Jurkat, Clone E6-1 (cell line): ENCODE results near the gene ARHGEF10L. TPM values are rescaled to one million over a fixed set of nuclear protein-coding genes. Genes with fewer than 3 reads are reported as not detected.
"Not testable (repeated sequence)": the region's sequence is repeated elsewhere in the genome, so short reads cannot be mapped to it uniquely, and the experiment has no call there.

Experiments
- DNase-seq: peaks from one replicate; pipeline ENCODE4 v3.0.0-alpha.2; 2011; ENCODE audit warnings: low read depth, low spot score
- H3K4me3 ChIP-seq: 2 replicates; pipeline ENCODE4 v1.5.1; 2011; ENCODE audit warnings: mild to moderate bottlenecking, low read length, control low read depth, moderate library complexity
- polyA plus RNA-seq: library from polyadenylated mRNA; unstranded; fragments of >200 nt; gene quantifications from one replicate; pipeline ENCODE4 v1.2.1, GENCODE V29; 2012; ENCODE audit warnings: missing spikeins; ENCODE audit not compliant: insufficient read length, insufficient read depth

The ARHGEF10L gene, protein sequence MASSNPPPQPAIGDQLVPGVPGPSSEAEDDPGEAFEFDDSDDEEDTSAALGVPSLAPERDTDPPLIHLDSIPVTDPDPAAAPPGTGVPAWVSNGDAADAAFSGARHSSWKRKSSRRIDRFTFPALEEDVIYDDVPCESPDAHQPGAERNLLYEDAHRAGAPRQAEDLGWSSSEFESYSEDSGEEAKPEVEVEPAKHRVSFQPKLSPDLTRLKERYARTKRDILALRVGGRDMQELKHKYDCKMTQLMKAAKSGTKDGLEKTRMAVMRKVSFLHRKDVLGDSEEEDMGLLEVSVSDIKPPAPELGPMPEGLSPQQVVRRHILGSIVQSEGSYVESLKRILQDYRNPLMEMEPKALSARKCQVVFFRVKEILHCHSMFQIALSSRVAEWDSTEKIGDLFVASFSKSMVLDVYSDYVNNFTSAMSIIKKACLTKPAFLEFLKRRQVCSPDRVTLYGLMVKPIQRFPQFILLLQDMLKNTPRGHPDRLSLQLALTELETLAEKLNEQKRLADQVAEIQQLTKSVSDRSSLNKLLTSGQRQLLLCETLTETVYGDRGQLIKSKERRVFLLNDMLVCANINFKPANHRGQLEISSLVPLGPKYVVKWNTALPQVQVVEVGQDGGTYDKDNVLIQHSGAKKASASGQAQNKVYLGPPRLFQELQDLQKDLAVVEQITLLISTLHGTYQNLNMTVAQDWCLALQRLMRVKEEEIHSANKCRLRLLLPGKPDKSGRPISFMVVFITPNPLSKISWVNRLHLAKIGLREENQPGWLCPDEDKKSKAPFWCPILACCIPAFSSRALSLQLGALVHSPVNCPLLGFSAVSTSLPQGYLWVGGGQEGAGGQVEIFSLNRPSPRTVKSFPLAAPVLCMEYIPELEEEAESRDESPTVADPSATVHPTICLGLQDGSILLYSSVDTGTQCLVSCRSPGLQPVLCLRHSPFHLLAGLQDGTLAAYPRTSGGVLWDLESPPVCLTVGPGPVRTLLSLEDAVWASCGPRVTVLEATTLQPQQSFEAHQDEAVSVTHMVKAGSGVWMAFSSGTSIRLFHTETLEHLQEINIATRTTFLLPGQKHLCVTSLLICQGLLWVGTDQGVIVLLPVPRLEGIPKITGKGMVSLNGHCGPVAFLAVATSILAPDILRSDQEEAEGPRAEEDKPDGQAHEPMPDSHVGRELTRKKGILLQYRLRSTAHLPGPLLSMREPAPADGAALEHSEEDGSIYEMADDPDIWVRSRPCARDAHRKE (N-terminal part only)
- polyA plus RNA-seq = 1.7 TPM

DNA sequence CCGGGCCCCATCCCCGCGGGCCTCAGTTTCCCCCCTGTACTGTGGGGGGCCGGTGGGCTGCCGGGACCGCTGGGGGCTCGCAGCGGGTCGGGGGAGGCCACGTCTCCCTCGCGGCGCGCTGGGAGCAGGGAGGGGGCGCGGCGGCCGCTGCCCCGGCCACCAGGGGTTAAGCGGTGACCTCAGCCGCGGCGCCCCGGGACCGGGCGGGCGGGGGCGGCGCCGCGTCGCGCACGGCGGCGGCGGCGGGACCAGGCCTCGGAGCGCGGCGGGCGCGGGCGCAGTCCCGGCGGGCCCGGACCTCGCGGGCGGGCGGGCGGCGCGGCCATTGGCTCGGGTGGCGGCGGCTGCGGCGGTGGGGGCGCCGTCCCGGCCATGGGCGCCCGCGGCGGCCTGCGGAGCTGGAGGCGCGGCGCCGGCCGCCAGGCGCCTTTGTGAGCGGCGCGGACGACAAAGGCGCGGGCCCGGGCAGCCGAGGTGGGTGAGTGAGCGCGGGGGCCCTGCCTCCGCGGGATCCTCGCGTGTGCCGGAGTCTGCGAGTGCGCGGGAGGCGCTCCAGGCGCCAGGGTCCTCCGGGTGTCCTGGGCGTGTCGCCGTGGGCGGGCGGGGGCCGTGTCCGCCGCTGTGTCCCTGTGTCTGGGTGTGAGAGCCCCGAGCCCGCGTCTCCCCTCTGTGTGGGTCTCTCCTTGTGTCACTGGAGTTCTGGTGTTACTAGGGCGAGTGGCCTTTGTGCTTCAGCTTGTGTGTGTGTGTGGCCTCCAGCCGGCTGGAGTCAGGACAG, at the start of gene ARHGEF10L:
TSS of gene ARHGEF10L (plus strand) at position 222 of the 778 bp plus-strand sequence. CDS start 40,898 bp downstream, outside the sequence.
- no peak for DNase-seq
- H3K4me3 ChIP-seq = no peak within 1 kb of the TSS

GRCh38 chr1:17489768-17490417, 49.6 kb upstream of the ARHGEF10L start:
- not testable (repeated sequence) for DNase-seq, H3K4me3 ChIP-seq

DNA sequence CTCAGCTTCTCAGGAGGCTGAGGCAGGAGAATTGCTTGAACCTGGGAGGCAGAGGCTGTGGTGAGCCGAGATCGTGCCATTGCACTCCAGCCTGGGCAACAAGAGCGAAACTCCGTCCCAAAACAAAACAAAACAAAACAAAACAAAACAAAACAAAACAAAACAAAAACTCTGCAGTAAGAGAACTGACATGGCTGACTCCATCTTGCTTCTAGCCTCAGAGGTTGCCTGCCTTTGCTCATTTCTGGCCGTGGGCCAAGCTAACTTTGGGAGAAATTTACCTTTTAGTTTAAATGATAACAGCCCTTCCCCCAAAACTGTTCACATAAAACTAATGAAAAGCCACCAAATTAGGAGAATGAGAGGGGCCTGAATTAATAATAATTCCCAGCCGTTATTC, 48.8 kb upstream of the ARHGEF10L start:
- not testable (repeated sequence) for H3K4me3 ChIP-seq

GRCh38 chr1:17494114-17494729, 45.3 kb upstream of the ARHGEF10L start:
- DNase-seq = peak; percentile 21
- no peak overlapping the region for H3K4me3 ChIP-seq

More for the DNA sequence above, 48.8 kb upstream of the ARHGEF10L start:
- not testable (repeated sequence) for DNase-seq

GRCh38 chr1:17496419-17496818, 43.1 kb upstream of the ARHGEF10L start:
- H3K4me3 ChIP-seq = no peak overlapping the region
- DNase-seq = no peak

- DNase-seq = no peak
- no peak overlapping the region for H3K4me3 ChIP-seq
These were observed 41.3 kb upstream of the ARHGEF10L start for GRCh38 chr1:17498214-17498613.

- peak; percentile 46 for DNase-seq
- no peak overlapping the region for H3K4me3 ChIP-seq
These were observed 37.1 kb upstream of the ARHGEF10L start for GRCh38 chr1:17502326-17502778.

- no peak for DNase-seq
- no peak overlapping the region for H3K4me3 ChIP-seq
These were observed 36.4 kb upstream of the ARHGEF10L start for GRCh38 chr1:17503146-17503545.

- H3K4me3 ChIP-seq, DNase-seq: not testable (repeated sequence)
These were observed 32.3 kb upstream of the ARHGEF10L start for GRCh38 chr1:17507200-17507599.

- H3K4me3 ChIP-seq = no peak overlapping the region
- DNase-seq = no peak
These were observed 31.6 kb upstream of the ARHGEF10L start for GRCh38 chr1:17507915-17508314.

DNA sequence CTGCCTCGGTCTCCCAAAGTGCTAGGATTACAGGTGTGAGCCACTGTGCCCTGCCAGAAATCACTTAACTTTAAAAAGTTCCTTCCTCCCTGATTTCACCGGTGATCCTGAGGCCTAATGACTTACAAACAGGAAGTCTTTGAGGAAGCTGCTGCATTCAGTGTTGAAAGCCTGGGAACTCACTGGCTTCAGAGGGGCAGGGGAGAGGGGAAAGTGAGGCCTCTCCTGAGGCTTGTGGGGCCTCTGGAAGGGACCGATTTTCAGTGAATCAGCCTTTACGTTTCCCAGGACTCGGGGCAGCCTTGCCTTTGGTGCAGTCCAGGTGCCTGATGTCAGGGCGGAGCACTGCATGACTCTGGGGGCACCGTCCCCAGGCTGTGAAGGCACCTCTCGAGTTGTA, 30.1 kb upstream of the ARHGEF10L start:
- H3K4me3 ChIP-seq = no peak overlapping the region
- no peak for DNase-seq

DNA sequence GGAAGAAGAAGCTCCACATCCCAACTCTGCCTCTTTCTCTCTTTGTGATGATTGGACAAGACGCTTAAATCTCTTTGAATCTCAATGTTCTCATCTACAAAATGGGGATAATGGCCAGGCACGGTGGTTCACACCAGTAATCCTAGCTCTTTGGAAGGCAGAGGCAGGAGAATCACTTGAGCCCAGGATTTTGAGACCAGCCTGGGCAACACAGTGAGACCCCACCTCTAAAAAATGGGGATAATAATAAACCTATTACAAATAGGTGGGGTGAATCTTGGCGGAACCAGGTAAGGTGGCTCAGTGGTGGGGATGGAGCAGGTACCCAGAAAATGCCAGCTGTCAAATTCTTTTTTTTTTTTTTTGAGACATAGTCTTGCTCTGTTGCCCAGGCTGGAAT, 29.4 kb upstream of the ARHGEF10L start:
- no peak overlapping the region for H3K4me3 ChIP-seq
- DNase-seq = no peak

DNA sequence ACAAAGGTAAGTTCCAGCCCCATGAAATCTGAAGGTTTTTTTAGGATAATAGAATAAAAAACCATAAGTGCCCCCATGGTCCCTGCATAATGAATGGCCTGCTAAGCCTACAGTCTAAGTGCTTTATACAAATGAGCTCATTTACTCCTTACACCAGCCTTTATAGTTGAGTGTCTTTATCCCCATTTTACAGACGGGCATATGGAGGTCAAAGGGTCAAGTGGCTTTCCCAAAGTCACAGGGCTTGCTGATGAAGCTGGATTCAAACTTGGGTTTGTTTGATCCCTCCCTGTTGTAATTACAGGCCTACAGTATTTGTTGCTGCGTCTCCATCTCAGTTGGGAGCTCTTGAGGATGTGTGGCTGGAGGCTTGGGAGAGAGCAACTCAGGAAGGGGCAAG, 28.3 kb upstream of the ARHGEF10L start:
- no peak for DNase-seq
- H3K4me3 ChIP-seq = no peak overlapping the region

- no peak for DNase-seq
- no peak overlapping the region for H3K4me3 ChIP-seq
These were observed 26.4 kb upstream of the ARHGEF10L start for GRCh38 chr1:17513131-17513530.

DNA sequence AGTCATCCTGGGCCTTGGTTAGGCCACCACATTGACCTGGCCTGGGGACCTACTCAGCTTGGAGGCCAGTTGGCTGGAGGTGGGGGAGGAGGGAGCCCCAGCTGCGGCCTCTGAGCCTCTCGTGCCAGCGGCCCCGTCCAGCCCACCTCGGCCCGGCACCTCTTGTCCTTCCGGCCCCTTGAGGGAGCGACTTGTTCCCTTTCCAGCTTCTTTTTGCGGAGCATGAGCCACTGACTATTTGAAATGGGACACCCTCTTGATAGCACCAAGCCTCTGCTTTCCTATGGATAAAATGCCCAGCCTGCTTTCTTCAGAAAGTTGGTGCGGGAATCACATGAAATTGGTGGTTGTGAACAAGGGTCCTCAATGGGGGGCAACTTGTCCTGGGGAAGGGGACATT, 24.7 kb upstream of the ARHGEF10L start:
- H3K4me3 ChIP-seq = no peak overlapping the region
- DNase-seq = no peak

DNA sequence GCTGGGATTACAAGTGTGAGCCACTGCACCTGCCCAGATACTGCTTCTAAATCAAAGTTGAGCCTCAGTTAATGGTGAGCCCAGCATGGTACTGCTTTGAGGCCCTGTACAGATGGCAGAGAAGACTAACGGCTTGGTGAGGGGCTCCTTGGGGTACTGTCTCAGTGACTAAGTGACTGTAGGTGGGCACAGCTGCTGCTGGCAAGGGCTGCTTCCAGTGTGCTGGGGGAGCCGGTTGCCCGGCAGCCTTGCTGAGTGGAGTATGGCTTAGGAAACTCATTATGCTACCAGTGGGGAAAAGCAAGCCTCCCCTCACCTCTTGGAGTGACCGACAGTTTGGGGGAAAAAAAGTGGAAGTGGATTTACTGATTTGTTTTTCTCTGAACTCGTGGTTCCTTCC, 23.6 kb upstream of the ARHGEF10L start:
- H3K4me3 ChIP-seq = no peak overlapping the region
- DNase-seq = no peak

- no peak for DNase-seq
- no peak overlapping the region for H3K4me3 ChIP-seq
These were observed 22.9 kb upstream of the ARHGEF10L start for GRCh38 chr1:17516303-17517214.
